Neural cell (in vitro differentiated cells): Measurements from ENCODE around the gene CRAMP1. TPM values are rescaled to one million over a fixed set of nuclear protein-coding genes. Genes with fewer than 3 reads are reported as not detected.

ENCODE experiments used
- H2AFZ ChIP-seq: fragments of 200-600, 300-800 bp; sonication (generic), shearing (Covaris generic); 2 replicates; pipeline ENCODE4 v1.6.0; 2014; ENCODE audit warnings: low read depth, mild to moderate bottlenecking, antibody characterized with exemption, low read length, moderate library complexity
- H3F3A ChIP-seq: fragments of 200-600 bp; shearing (Covaris generic); 2 replicates; pipeline ENCODE4 v1.6.1; 2016; ENCODE audit warnings: mild to moderate bottlenecking, moderate library complexity, mixed read lengths, antibody characterized with exemption, low read length; ENCODE audit not compliant: insufficient read depth, poor library complexity, severe bottlenecking
- H3K27ac ChIP-seq: fragments of 200-600, 300-800 bp; sonication (generic), shearing (Covaris generic); 2 replicates; pipeline ENCODE4 v1.5.1; 2014; ENCODE audit warnings: mild to moderate bottlenecking, low read length, moderate library complexity
- H3K27me3 ChIP-seq: fragments of 300-800, 200-600 bp; sonication (generic), shearing (Covaris generic); 2 replicates; pipeline ENCODE4 v1.6.0; 2014; ENCODE audit warnings: mild to moderate bottlenecking, low read depth, low read length, moderate library complexity; ENCODE audit not compliant: insufficient read depth
- H3K36me3 ChIP-seq: fragments of 300-800, 200-600 bp; sonication (generic), shearing (Covaris generic); 2 replicates; pipeline ENCODE4 v1.5.1; 2014; ENCODE audit warnings: mild to moderate bottlenecking, antibody characterized with exemption, low read length, moderate library complexity; ENCODE audit not compliant: insufficient read depth
- H3K4me2 ChIP-seq: fragments of 300-800, 200-600 bp; sonication (generic), shearing (Covaris generic); 2 replicates; pipeline ENCODE4 v1.6.0; 2014; ENCODE audit warnings: mild to moderate bottlenecking, low read length
- H3K4me3 ChIP-seq: fragments of 300-800, 200-600 bp; sonication (generic), shearing (Covaris generic); 2 replicates; pipeline ENCODE4 v1.5.1; 2014; ENCODE audit warnings: mild to moderate bottlenecking, low read length, moderate library complexity
- H3K79me2 ChIP-seq: fragments of 200-600 bp; shearing (Covaris generic); replicated peaks from 2 replicates; pipeline ENCODE4 v1.6.0; 2014; ENCODE audit warnings: mild to moderate bottlenecking, low read length, moderate library complexity; ENCODE audit not compliant: insufficient read depth
- H3K9ac ChIP-seq: fragments of 300-800, 200-600 bp; sonication (generic), shearing (Covaris generic); 2 replicates; pipeline ENCODE4 v1.6.1; 2016; ENCODE audit warnings: mild to moderate bottlenecking, low read length, mixed read lengths
- H3K9me2 ChIP-seq: fragments of 200-600 bp; shearing (Covaris generic); 2 replicates; pipeline ENCODE4 v1.6.1; 2016; ENCODE audit warnings: mild to moderate bottlenecking, low read length, mixed read lengths; ENCODE audit not compliant: insufficient read depth
- H3K9me3 ChIP-seq: fragments of 200-600, 300-800 bp; sonication (generic), shearing (Covaris generic); 2 replicates; pipeline ENCODE4 v1.6.1; 2016; ENCODE audit warnings: mild to moderate bottlenecking, mixed run types, low read length, moderate library complexity, mixed read lengths
- H4K20me1 ChIP-seq: fragments of 200-600 bp; shearing (Covaris generic); 2 replicates; pipeline ENCODE4 v1.6.1; 2016; ENCODE audit warnings: mild to moderate bottlenecking, mixed run types; ENCODE audit not compliant: insufficient read depth
- EP300 ChIP-seq: fragments of 450-650 bp; conservative IDR thresholded peaks from 2 replicates; pipeline ENCODE4 v1.6.1; 2014; ENCODE audit warnings: antibody characterized with exemption, mild to moderate bottlenecking, moderate library complexity; ENCODE audit not compliant: poor library complexity, severe bottlenecking
- EZH2 ChIP-seq: fragments of 200-600, 300-800 bp; shearing (Covaris generic), sonication (generic); IDR thresholded peaks from 2 replicates; pipeline ENCODE4 v1.6.1; 2014; ENCODE audit warnings: antibody characterized with exemption, low read length, borderline replicate concordance, mild to moderate bottlenecking; ENCODE audit not compliant: insufficient read depth, poor library complexity, severe bottlenecking
- MXI1 ChIP-seq: fragments of 450-650 bp; conservative IDR thresholded peaks from 2 replicates; pipeline ENCODE4 v1.6.1; 2014; ENCODE audit warnings: antibody characterized with exemption, mild to moderate bottlenecking; ENCODE audit not compliant: poor library complexity, severe bottlenecking
- POLR2AphosphoS5 ChIP-seq: IDR thresholded peaks from 2 replicates; pipeline ENCODE4 v1.6.1; 2012
- RAD21 ChIP-seq: fragments of 450-650 bp; conservative IDR thresholded peaks from 2 replicates; pipeline ENCODE4 v1.6.1; 2014; ENCODE audit warnings: antibody characterized with exemption, mild to moderate bottlenecking, moderate library complexity
- SMC3 ChIP-seq: fragments of 450-650 bp; conservative IDR thresholded peaks from 2 replicates; pipeline ENCODE4 v1.6.1; 2014; ENCODE audit warnings: antibody characterized with exemption, mild to moderate bottlenecking, moderate library complexity; ENCODE audit not compliant: poor library complexity
- TAF1 ChIP-seq: IDR thresholded peaks from 2 replicates; pipeline ENCODE4 v1.6.1; 2012; ENCODE audit warnings: low read depth
- polyA plus RNA-seq: library from polyadenylated mRNA; depleted of rRNA; stranded (reverse); fragments of >200 nt; gene quantifications from 2 replicates; pipeline ENCODE4 v1.2.3, GENCODE V29; 2014
- TF ChIP-seq, protein P1 (sequence below): IDR thresholded peaks from 2 replicates; pipeline ENCODE4 v1.6.1; 2012; ENCODE audit warnings: borderline replicate concordance
- TF ChIP-seq, protein P2 (sequence below): fragments of 450-650 bp; IDR thresholded peaks from 2 replicates; pipeline ENCODE4 v1.5.1; 2014; ENCODE audit warnings: antibody characterized with exemption, mild to moderate bottlenecking, moderate library complexity; ENCODE audit not compliant: poor library complexity, severe bottlenecking

Gene CRAMP1
- polyA plus RNA-seq, 1 donor from 2014 or later, result 11.1 TPM

DNA sequence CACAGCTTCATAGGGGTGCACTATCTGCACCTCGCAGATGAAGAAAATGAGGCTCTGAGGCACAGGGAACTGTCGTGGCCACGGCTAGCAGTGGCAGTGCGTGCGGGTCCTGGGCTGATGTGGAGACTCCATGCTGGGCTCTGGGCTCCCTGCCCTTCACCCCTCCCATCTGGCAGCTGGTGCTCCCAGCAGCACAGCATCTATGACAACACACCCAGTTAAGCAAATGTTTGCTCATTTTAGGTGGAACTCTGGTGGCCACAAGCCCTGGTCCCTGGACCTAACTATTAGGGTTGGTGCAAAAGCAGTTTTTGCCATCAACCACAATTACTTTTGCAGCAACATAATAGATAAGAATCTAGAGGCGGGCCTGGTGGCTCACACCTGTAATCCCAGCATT is 31.2 kb upstream of the CRAMP1 start:
- Histone ChIP-seq H3F3A (no peaks in the 10 kb centered on the region), H3K36me3 (peaks cover 3% of the 10 kb centered on the region), H3K4me2 (no peak overlapping the region), H3K27ac (no peak overlapping the region), H3K9me2 (no peaks in the 10 kb centered on the region), H3K9me3 (no peaks in the 10 kb centered on the region), H3K4me3 (no peak overlapping the region), H3K9ac (no peak overlapping the region), H4K20me1 (no peaks in the 10 kb centered on the region), H3K27me3 (no peaks in the 10 kb centered on the region), H3K79me2 (no peaks in the 10 kb centered on the region), H2AFZ (no peak overlapping the region)
- TF ChIP-seq EP300 (no peak), RAD21 (no peak), MXI1 (no peak), SMC3 (no peak), POLR2AphosphoS5 (no peak), EZH2 (no peak)

DNA sequence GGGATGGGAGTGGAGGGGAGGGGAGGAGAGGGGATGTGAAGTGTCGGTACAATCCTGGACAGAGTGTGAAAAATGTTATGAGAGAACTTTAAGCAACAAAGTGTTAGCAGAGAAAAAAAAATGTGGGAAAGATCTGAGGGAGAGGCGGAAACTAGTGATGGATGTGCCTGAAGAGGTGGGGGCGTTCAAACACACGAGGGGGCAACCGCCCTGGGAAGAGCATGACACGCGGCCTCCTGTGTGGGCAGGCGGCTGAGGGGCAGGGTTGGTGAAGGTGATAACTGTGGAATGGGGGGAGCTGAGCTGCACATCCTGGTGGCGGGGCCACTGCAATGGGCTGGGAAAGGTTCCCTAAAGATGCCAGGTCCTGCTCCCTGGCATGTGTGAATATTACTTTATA is 30.4 kb upstream of the CRAMP1 start:
- H4K20me1 ChIP-seq, result no peaks in the 10 kb centered on the region
- H3K4me2 ChIP-seq, result no peak overlapping the region
- H3K9me3 ChIP-seq, result no peaks in the 10 kb centered on the region
- H2AFZ ChIP-seq, result no peak overlapping the region
- peaks cover 3% of the 10 kb centered on the region for H3K36me3 ChIP-seq
- H3K27ac ChIP-seq, result no peak overlapping the region
- H3K9me2 ChIP-seq, result no peaks in the 10 kb centered on the region
- no peak overlapping the region for H3K4me3 ChIP-seq
- H3K9ac ChIP-seq, result no peak overlapping the region
- TF ChIP-seq POLR2AphosphoS5 (no peak), MXI1 (no peak), EP300 (no peak), SMC3 (no peak), RAD21 (no peak), EZH2 (no peak), TAF1 (no peak)
- TF ChIP-seq, protein P1, sequence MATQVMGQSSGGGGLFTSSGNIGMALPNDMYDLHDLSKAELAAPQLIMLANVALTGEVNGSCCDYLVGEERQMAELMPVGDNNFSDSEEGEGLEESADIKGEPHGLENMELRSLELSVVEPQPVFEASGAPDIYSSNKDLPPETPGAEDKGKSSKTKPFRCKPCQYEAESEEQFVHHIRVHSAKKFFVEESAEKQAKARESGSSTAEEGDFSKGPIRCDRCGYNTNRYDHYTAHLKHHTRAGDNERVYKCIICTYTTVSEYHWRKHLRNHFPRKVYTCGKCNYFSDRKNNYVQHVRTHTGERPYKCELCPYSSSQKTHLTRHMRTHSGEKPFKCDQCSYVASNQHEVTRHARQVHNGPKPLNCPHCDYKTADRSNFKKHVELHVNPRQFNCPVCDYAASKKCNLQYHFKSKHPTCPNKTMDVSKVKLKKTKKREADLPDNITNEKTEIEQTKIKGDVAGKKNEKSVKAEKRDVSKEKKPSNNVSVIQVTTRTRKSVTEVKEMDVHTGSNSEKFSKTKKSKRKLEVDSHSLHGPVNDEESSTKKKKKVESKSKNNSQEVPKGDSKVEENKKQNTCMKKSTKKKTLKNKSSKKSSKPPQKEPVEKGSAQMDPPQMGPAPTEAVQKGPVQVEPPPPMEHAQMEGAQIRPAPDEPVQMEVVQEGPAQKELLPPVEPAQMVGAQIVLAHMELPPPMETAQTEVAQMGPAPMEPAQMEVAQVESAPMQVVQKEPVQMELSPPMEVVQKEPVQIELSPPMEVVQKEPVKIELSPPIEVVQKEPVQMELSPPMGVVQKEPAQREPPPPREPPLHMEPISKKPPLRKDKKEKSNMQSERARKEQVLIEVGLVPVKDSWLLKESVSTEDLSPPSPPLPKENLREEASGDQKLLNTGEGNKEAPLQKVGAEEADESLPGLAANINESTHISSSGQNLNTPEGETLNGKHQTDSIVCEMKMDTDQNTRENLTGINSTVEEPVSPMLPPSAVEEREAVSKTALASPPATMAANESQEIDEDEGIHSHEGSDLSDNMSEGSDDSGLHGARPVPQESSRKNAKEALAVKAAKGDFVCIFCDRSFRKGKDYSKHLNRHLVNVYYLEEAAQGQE, result no peak
- TF ChIP-seq, protein P2, sequence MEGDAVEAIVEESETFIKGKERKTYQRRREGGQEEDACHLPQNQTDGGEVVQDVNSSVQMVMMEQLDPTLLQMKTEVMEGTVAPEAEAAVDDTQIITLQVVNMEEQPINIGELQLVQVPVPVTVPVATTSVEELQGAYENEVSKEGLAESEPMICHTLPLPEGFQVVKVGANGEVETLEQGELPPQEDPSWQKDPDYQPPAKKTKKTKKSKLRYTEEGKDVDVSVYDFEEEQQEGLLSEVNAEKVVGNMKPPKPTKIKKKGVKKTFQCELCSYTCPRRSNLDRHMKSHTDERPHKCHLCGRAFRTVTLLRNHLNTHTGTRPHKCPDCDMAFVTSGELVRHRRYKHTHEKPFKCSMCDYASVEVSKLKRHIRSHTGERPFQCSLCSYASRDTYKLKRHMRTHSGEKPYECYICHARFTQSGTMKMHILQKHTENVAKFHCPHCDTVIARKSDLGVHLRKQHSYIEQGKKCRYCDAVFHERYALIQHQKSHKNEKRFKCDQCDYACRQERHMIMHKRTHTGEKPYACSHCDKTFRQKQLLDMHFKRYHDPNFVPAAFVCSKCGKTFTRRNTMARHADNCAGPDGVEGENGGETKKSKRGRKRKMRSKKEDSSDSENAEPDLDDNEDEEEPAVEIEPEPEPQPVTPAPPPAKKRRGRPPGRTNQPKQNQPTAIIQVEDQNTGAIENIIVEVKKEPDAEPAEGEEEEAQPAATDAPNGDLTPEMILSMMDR, result no peak
- no peaks in the 10 kb centered on the region for H3F3A ChIP-seq
- H3K79me2 ChIP-seq, result no peaks in the 10 kb centered on the region
- no peaks in the 10 kb centered on the region for H3K27me3 ChIP-seq

DNA sequence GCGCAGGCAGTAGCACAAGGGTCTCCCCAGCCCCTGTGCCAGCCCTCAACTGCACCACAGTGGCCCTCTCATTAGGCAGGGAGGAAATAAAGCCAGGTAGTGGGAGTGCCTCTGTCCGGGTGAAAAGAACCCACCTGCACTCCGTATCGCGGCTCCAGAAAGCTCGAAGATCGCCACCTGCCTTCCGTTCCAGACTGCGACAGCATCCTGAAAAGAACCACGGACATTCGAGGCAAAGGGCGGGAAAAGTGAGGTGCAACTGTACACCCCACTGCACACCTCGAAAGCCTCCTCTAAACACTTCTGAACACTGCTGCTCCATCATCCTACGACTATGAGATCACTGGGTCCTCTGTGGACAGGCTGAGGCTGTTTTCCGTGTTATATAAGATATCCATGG is 29.0 kb upstream of the CRAMP1 start:
- TF ChIP-seq, protein P1, result no peak
- TF ChIP-seq EZH2, result no peak
- no peak for TF ChIP-seq TAF1
- TF ChIP-seq, protein P2, result no peak
- no peak for TF ChIP-seq RAD21
- TF ChIP-seq POLR2AphosphoS5, result no peak
- TF ChIP-seq MXI1, result no peak
- no peak for TF ChIP-seq SMC3
- TF ChIP-seq EP300, result no peak
- Histone ChIP-seq H2AFZ (no peak overlapping the region), H3F3A (no peaks in the 10 kb centered on the region), H3K9ac (no peak overlapping the region), H3K9me3 (no peaks in the 10 kb centered on the region), H3K4me2 (no peak overlapping the region), H3K4me3 (no peak overlapping the region), H3K79me2 (no peaks in the 10 kb centered on the region), H4K20me1 (no peaks in the 10 kb centered on the region), H3K9me2 (no peaks in the 10 kb centered on the region), H3K36me3 (peaks cover 3% of the 10 kb centered on the region), H3K27me3 (no peaks in the 10 kb centered on the region), H3K27ac (no peak overlapping the region)
